HFFc6 (cell line): Measurements from ENCODE around the gene RBP5. TPM values are rescaled to one million over a fixed set of nuclear protein-coding genes. Genes with fewer than 3 reads are reported as not detected.

Source experiments
- DNase-seq: peaks from one replicate; pipeline ENCODE4 v3.0.0-alpha.2; 2018
- H3K27ac Mint-ChIP-seq: 2 replicates; pipeline ENCODE4 v1.8.0; 2020; ENCODE audit warnings: mild to moderate bottlenecking, mixed read lengths
- H3K27me3 Mint-ChIP-seq: 2 replicates; pipeline ENCODE4 v1.8.0; 2021; ENCODE audit warnings: mild to moderate bottlenecking, moderate library complexity, mixed read lengths; ENCODE audit not compliant: insufficient read depth
- H3K36me3 Mint-ChIP-seq: 2 replicates; pipeline ENCODE4 v1.8.0; 2021; ENCODE audit warnings: low read depth, mixed read lengths
- H3K4me1 Mint-ChIP-seq: 2 replicates; pipeline ENCODE4 v1.8.0; 2020; ENCODE audit warnings: low read depth, mixed read lengths
- H3K4me3 Mint-ChIP-seq: 2 replicates; pipeline ENCODE4 v1.8.0; 2020; ENCODE audit warnings: mild to moderate bottlenecking, moderate library complexity, mixed read lengths
- H3K9me3 Mint-ChIP-seq: 2 replicates; pipeline ENCODE4 v1.8.0; 2020; ENCODE audit warnings: mild to moderate bottlenecking, mixed read lengths
- CTCF ChIP-seq: fragments of 200-600 bp; sonication (generic); IDR thresholded peaks from 2 replicates; pipeline ENCODE4 v1.5.0; 2021; ENCODE audit warnings: antibody characterized with exemption, mild to moderate bottlenecking
- total RNA-seq, 6 experiments: library from RNA; stranded (reverse); fragmentation: NEBNext Ultra II Directional; extraction: Animal tissue kit (Norgen Biotek cat#: 25700); gene quantifications; 2 replicates in 1 of 6; 3 replicates in 5 of 6; pipeline ENCODE4 v1.2.3, GENCODE V29; 2021

Gene RBP5
- total RNA-seq, 6 experiments from 2014 or later: not detected

GRCh38 chr12:7106082-7106481 is 22.6 kb downstream of the RBP5 start:
- TF ChIP-seq CTCF: no peak
- Mint-ChIP-seq H3K27ac (no peak overlapping the region), H3K9me3 (peaks cover 15% of the 10 kb centered on the region), H3K4me3 (no peak overlapping the region), H3K4me1 (peaks cover 40% of the 10 kb centered on the region), H3K36me3 (peaks cover 20% of the 10 kb centered on the region), H3K27me3 (no peaks in the 10 kb centered on the region)
- DNase-seq: no peak

GRCh38 chr12:7103837-7104584 is 24.7 kb downstream of the RBP5 start:
- Mint-ChIP-seq H3K27ac (no peak overlapping the region), H3K4me3 (no peak overlapping the region), H3K4me1 (peaks cover 22% of the 10 kb centered on the region), H3K36me3 (peaks cover 20% of the 10 kb centered on the region), H3K27me3 (no peaks in the 10 kb centered on the region), H3K9me3 (peaks cover 15% of the 10 kb centered on the region)
- no peak for DNase-seq
- no peak for TF ChIP-seq CTCF

- no peaks in the 10 kb centered on the region for H3K27me3 Mint-ChIP-seq
- peaks cover 20% of the 10 kb centered on the region for H3K36me3 Mint-ChIP-seq
These were observed 26.1 kb downstream of the RBP5 start for GRCh38 chr12:7102582-7102981.

GRCh38 chr12:7101694-7102131 is 27.0 kb downstream of the RBP5 start:
- DNase-seq: no peak
- H3K27ac Mint-ChIP-seq: no peak overlapping the region
- H3K4me3 Mint-ChIP-seq: no peak overlapping the region
- peaks cover 15% of the 10 kb centered on the region for H3K9me3 Mint-ChIP-seq
- peaks cover 19% of the 10 kb centered on the region for H3K36me3 Mint-ChIP-seq
- TF ChIP-seq CTCF: no peak
- H3K27me3 Mint-ChIP-seq: no peaks in the 10 kb centered on the region
- peaks cover 14% of the 10 kb centered on the region for H3K4me1 Mint-ChIP-seq

More at GRCh38 chr12:7102582-7102981, 26.1 kb downstream of the RBP5 start:
- Mint-ChIP-seq H3K27ac (no peak overlapping the region), H3K9me3 (peaks cover 15% of the 10 kb centered on the region), H3K4me3 (no peak overlapping the region), H3K4me1 (peaks cover 16% of the 10 kb centered on the region)
- no peak for TF ChIP-seq CTCF
- DNase-seq: no peak

- Mint-ChIP-seq H3K27me3 (no peaks in the 10 kb centered on the region; the same call in 1 of the 2 replicates), H3K4me1 (peaks cover 10% of the 10 kb centered on the region), H3K27ac (no peak overlapping the region), H3K9me3 (peaks cover 9% of the 10 kb centered on the region), H3K36me3 (peaks cover 14% of the 10 kb centered on the region), H3K4me3 (no peak overlapping the region)
- no peak for DNase-seq
- no peak for TF ChIP-seq CTCF
These were observed 27.5 kb downstream of the RBP5 start for GRCh38 chr12:7101047-7101693.
